HG03196 (cell line): ENCODE measurements around the gene TCEAL3.
"Not testable (repeated sequence)": the region's sequence is repeated elsewhere in the genome, so short reads cannot be mapped to it uniquely, and the experiment has no call there.

ENCODE experiments used
- ATAC-seq: cut with Tn5 transposase; IDR thresholded peaks from one replicate; pipeline ENCODE4 v1.9.1; 2021; ENCODE audit not compliant: unreplicated experiment

Gene TCEAL3

DNA sequence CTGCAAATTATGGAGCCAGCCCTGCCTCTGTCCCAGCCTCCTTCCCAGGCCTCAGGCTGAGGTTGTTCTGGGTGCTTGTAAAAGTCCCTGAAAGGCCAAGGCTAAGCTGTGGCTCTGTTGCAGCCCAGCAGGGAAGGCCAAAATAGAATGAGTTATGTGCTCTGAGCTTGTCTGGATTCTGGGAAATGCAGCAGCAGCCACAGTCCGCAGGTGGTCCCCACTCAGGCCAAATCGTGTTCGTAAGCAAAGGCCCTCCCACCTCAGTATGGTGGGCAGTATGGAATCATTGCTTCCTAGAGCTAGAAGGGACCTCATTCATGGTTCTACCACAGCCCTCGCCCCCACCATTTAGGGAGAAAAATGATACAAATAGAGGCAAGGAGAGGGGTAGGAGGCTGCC is 16.3 kb downstream of the TCEAL3 start:
- no peak for ATAC-seq

DNA sequence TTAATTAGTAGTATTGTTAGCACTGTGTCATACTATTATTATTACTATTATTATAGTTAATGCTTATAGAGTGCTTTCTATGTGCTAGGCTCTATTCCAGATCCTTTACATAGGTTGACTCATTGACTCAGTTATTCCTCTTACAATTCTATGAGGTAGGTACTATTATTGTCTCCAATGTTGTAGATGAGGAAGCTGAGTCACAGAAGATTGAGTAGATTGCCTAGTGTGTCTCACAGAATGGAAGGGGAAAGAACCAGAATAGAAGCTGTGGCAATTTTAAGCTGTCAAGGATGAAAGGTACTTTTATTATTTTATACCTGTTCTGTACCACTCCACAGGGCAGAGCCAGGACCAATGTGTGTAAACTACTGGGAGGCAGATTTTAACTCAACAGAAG is 19.1 kb downstream of the TCEAL3 start:
- ATAC-seq = no peak

DNA sequence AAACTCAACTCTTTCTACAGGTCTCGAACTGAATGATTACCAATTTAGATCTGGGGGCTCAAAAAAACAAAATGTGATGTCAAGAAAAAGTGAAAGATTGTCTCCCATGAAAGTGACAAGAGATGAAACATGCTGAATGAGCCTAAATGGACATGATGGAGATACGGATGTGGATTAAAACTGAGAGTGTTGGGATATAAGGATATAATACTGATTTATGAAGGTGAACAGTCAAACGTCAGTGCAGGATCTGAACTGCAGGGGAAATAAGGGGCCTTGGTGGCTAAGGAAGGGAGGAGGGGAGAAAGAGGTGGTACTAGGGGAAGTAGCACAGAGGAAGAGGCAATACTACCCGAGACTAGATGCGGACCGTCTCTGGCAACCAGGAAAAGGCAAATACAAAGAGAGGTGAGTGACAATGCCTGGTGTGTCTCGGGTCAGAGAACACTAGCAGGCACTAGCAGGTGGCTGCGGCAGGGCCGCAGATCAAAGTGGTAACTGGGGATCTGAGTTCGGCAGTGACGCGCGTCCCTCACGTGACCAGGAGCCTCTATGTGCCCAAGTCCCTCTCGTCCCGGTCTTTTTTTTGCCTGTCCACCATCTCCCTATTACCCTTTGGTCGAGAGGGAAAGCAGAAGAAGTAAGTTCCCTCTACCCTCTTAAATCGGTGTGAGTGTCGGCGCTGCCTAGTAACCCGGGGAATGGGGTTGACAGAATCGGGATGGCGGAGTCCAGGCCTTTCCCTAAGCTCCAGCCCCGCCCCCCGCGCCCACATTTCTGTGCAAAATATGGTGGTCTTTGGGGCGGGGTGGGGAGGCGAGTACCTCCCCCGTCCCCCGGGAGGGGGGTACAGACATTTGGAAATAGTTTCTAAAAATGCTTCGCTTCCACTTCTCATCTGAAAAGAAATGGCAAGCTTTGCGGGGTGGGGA is 20.9 kb downstream of the TCEAL3 start, which contains the start of gene TCEAL1:
TSS of gene TCEAL1 (plus strand) at position 590 of the 932 bp plus-strand sequence. CDS start 942 bp downstream, outside the sequence.
- ATAC-seq = peak; percentile 45

DNA sequence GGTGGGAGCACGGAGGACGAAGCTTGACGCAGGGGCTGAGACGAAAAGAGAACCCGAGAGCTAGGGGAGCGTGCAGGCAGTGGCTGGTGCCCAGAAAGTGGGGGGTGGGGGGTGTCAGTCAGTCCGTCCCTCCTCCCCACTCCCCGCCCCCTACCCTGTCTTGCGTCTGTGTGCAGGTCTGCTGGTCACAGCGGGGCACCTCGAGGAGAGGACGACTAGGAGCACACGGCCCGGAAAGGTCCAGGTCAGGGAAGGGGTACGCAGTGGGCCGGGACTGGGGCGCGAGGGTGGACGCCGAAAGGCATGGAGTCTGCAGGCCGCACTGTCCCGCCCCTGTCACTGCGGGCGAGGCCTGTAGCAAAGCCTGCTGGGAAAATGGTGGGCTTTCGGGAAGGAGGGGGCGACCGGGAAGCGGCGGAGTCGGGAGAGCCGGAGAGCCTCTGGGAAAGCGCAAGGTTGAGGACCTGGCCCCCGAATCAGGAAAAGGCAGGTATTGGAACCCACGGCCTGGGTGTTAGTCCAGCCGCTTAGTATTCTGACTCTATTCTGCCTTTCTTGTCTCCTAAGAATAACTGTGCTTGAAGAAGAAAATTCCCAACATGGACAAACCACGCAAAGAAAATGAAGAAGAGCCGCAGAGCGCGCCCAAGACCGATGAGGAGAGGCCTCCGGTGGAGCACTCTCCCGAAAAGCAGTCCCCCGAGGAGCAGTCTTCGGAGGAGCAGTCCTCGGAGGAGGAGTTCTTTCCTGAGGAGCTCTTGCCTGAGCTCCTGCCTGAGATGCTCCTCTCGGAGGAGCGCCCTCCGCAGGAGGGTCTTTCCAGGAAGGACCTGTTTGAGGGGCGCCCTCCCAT is 21.8 kb downstream of the TCEAL3 start:
- peak; percentile 50 for ATAC-seq

DNA sequence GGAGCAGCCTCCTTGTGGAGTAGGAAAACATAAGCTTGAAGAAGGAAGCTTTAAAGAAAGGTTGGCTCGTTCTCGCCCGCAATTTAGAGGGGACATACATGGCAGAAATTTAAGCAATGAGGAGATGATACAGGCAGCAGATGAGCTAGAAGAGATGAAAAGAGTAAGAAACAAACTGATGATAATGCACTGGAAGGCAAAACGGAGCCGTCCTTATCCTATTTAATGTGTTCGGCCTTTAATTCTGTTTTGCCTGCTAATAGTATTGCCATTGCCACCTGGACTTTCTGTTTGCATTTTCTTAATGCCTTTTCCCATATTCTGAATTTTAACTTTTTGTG is 22.4 kb downstream of the TCEAL3 start:
- ATAC-seq = no peak

DNA sequence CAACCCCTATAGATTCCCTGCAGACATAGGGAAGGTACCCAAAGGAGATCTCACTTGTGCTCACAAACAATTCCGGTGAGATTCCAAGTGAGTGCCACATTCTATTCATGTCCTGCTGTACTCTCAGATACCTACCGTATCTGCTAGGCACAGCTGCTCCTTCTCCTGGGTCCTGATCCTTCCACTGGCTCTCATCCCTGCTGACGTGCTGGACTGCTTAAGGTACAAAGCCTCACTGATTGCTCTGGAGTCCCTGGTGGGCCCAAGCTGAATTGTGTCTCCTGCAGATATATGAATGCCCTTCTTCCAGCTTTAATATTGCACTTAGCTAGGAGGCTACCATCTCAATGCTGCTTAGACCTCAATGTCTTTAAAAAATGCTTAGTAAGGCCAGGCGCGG is 23.4 kb downstream of the TCEAL3 start:
- ATAC-seq = no peak

DNA sequence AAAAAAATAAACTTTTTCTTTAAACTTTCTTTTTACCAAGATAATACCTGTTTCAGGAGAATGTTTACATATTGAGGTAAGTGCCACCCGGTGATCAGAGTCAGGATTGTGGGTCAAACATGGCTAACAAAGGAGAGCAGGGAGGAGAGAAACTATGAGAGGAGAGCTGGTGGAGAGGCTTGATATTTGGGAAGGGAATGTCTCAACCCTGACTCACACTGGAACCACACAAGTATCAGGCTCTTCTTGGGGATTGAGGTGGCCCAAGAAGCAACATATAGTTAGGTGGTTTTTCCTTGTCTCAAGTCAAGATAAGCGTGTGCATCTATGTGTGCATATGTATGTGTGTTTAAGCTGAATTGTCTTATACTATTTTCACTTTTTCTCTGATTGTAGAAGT is 27.7 kb downstream of the TCEAL3 start:
- ATAC-seq = no peak

DNA sequence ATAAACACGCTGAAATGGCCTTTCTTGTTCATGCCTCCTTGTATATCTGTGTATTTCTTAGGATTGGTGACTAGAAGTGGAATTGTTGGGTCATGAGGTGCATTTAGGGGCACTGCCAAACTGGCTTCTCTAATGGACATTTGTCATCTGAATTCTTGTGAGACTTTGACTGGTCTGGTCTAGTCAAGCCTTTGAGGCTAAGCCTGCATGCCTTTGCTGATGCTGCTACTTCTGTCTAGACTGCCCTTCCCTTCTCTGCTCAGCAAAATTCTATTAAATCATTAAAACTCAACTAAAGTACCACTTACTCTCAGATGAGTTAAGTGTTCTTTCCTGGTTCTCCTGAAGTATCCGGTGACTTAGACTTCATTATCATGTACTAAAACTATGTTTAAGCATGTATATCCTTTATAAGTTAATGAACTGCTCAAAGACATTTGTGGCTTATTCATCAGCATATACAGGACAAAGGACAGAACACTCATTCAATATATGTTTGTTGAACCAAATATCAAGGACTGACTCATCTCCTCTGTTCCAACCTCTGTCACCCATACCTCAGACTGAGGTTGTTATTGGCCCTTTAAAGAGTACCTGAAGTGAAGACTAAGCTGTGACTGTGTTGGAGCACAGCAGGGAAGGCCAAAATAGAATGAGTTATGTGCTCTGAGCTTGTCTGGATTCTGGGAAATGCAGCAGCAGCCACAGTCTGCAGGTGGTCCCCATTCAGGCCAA is 30.0 kb downstream of the TCEAL3 start:
- no peak for ATAC-seq

DNA sequence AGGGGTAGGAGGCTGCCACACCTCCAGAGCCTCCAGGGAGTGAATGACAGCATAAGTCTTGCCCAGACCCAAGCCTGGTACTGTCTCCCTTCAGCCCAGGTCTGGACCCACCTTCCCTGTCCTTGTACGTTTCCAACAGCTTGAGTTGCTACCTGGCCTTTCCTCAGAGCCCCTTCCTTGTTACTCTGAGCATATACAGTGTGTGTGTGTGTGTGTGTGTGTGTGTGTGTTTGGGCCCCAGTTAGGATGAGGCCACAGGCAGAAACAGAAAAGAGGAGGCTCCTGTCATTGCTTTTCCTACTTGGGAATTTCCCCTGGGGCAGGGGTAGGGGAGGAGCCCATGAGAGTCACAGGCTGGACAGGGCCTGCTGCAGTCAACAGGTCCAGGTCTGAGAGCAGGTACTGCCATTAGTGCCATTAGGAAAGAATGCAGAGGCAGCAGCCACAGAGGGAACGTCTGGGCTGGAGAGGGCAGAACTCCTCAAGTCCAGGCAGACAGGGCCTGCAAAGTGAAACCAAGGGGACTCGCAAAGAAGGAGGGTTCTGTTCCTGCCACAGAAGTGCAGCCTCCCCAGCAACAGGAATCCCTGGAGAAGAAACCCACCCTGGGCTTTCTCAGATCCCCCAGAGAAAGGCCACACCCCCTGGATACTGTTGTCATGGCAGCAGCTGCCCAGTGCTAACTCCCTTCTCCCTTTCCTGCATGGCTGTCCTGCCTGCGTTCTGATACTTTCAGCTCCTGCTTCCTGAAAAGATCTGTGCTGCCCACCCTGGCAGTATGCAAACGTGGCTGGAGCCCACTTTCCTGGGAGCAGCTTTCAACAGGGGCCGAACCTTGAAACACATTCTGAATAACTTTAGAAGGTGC is 30.9 kb downstream of the TCEAL3 start:
- not testable (repeated sequence) for ATAC-seq

DNA sequence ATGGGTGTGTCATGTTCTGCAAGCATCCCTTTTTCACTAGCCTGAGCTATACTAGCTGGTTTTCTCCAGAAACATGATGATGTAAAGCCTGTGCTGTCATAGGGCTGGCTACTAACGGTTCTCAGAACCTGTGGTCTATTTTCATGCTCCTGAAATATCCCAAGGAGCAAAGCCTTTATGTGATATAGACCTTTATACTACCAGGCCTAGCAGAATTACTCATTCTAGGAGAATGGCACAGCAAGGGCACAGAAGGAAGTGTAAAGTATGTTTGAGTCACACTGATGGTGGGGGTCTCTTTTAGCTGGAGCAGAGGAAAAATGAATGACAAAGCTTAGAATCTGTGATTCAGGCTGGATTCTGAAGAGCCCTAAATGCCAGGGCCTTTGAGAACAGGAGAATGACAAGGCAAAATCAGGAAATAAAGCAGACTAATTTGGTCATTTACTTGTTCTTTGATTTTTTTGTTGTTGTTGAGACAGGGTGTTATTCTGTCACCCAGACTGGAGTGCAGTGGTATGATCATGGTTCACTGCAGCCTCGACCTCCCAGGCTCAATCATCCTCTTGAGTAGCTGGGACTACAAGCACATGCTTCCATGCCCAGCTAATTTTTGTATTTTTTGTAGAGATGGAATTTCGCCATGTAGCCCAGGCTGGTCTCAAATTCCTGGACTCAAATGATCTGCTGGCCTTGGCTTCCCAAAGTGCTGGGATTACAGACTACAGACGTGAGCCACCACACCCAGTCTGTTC is 32.8 kb downstream of the TCEAL3 start:
- ATAC-seq = no peak

DNA sequence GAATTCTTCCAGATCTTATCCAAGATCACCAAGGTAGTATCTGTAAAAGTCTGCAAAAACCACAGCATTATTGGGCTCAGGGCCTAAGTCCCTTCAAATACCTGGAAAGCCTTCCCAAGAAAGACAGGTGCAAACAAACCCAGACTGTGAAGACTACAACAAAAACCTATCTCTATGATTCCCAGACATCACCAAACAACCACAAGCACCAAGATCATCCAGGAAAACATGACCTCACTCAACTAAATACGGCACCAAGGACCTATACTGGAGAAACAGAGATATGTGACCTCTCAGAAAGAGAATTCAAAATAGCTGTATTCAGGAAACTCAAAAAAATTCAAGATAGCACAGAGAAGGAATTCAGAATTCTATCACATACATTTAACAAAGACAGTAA is 36.4 kb downstream of the TCEAL3 start:
- ATAC-seq = no peak

DNA sequence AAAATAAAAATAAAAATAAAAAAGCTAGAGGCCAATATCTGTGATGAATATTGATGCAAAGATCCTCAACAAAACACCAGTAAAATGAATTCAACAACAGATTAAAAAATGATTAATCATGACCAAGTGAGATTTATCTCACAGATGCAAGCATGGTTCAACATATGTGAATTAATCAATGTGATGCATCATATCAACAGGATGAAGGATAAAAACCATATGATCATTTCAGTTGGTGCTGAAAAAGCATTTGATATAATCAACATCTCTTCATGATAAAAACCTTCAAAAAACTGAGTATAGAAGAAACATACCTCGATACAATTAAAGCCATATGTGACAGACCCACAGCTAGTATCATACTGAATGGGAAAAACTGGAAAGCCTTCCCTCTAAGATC is 39.9 kb downstream of the TCEAL3 start:
- no peak for ATAC-seq

DNA sequence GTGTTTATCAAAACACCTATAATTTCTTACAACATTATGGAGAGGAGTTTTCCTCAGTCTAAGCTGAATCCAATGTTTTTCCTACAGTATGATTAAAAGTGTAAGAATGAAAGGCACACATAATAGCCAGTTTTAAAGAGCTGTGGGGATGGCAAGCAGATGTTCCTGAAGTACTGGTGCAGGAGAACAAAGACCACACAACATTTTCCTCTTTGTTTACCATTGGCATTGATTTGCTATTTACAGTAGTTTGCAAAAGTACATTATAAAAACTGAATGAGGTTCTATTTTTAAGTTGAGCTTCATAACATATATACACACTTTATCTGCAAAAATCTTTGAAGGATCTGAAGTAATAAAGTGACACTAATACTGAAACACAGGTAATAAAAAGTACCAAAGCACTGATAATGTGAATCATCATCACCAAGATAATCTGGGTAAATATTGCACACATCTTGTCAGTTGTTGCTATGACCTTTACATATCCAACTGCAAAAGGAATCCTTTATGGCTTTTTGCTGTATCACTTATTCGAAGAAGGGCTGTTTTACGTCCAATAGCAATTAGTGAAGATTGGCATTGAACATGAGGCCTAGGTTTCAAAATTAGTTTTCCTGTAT is 43.5 kb downstream of the TCEAL3 start:
- no peak for ATAC-seq

DNA sequence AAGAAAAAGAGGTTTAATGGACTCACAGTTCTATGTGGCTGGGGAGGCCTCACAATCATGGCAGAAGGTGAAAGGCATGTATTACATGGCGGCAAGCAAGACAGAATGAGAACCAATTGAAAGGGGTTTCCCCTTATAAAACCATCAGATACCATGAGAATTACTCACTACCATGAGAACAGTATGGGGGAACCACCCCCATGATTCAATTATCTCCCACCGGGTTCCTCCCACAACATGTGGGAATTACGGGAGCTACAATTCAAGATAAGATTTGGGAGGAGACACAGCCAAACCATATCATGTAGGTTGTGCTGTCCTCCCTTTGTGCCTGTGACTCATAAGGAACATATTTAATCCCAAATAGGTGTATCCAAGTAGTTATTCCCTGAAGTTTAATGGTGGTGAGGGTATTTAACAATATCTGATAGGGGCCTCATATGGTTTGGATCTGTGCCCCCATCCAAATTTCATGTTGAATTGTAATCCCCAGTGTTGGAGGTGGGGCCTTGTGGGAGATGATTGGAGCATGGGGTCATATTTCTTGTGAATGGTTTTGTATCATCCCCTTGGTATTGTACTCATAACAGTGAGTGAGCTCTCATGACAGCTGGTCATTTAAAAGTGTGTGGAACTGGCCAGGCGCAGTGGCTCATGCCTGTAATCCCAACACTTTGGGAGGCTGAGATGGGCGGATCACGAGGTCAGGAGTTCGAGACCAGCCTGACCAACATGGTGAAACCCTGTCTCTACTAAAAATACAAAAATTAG is 47.7 kb downstream of the TCEAL3 start:
- not testable (repeated sequence) for ATAC-seq

DNA sequence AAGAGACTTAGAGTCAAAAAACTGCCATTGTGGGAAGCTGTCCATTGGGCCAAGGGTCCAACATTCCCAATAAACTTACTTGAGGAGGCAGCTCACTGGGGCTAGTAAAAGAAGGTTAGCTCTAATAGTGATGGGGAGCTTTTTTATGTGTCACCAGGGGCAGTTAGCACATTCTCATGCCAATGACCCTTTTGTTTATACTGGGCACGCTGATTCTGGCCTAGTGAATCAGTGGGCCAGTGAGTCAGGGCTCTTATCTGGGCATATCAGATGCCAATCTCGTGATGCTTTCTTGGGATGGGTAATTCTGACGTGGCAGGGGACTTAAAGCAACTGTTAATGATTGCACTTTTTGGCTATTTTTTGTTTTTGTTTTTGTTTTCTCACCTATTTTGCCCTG is 48.9 kb downstream of the TCEAL3 start:
- ATAC-seq = no peak

DNA sequence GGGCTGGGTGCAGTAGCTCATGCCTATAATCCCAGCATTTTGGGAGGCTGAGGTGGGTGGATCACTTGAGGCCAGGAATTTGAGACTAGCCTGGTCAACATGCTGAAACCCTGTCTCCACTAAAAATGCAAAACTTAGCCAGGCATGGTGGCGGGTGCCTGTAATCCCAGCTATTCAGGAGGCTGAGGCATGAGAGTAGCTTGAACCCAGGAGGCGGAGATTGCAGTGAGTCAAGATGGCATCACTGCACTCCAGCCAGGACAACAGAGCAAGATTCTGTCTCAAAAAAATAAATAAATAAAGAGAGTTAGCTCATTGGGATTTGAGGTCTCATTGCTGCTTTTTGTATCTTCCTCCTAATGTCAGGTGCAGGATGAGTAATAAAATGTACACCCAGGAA is 49.3 kb downstream of the TCEAL3 start:
- not testable (repeated sequence) for ATAC-seq

DNA sequence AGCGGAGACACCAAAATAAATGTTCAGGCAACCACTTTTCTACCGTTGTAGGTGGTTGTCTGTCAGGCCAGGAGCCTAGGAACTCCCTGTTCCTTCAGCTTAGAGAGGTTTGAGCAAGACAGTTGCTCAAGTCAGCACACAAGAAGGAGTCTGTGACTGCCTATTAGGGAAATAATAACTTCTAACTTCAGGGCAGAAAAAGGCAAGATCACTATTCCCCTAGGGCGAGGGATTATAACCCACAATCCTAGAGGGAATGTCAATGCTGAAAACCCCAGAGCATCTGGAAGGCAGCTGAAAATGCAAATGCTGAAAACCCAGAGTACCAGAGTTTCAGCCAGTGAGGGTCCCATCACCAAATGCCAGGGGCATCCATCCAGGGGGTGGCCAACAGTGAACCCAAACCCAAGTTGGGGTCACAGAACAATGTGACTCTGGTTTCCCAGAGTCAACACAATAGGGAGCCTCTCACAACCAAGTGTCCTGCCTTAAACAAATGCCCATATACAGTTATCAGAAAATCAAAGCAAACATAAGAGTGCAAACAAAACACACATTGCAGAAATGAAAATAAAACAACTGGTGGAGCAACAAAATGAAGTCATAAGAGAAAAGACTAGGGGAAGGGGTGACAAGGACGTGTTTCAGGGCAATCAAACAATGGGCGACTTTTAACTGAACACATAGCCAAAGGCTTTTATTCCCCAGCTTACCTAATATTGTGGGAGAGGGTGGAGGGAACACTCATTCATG is 51.1 kb downstream of the TCEAL3 start:
- no peak for ATAC-seq

DNA sequence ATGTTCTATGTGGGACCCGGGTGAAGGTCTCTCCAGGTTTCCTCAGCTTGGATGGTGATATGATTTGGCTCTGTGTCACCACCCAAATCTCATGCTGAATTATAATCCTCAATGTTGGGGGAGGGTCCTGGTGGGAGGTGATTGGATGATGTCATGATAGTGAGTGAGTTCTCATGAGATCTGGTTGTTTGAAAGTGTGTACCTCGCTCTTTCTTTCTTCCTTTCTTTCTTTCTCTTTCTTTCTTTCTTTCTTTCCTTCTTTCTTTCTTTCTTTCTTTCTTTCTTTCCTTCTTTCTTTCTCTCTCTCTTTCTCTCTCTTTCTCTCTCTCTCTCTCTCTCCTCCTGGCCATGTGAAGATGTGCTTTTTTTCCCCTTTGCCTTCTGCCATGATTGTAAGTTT is 51.7 kb downstream of the TCEAL3 start:
- ATAC-seq = not testable (repeated sequence)
